Measurements from ENCODE around the gene C19orf33. TPM values are rescaled to one million over a fixed set of nuclear protein-coding genes. Genes with fewer than 3 reads are reported as not detected.

The C19orf33 gene
- total RNA-seq, 6 donors from 2014 or later = 65.0 to 251 (median 144) TPM

DNA sequence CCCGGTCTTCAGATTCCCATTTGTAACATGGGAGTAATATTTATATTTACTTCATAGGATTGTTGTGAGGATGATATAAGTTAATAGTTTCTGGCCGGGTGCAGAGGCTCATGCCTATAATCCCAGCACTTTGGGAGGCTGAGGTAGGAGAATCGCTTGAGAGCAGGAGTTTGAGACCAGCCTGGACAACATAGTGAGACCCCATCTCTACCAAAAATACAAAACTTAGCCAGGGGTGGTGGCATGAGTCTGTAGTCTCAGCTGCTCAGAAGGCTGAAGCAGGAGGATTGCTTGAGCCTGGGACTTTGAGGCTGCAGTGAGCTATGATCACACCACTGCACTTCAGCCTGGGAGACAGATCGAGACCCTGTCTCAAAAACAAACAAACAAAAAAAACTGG is 42.8 kb downstream of the C19orf33 start:
- Histone ChIP-seq H3K27me3 (no peaks in the 10 kb centered on the region), H3K36me3 (no peaks in the 10 kb centered on the region), H3K9me3 (no peaks in the 10 kb centered on the region), H3K4me3 (no peak overlapping the region), H3K4me1 (no peaks in the 10 kb centered on the region), H3K27ac (no peak overlapping the region)
- ATAC-seq (ENCODE audit: low FRiP score in 2 of 2) = no peak
- 82% methylated on average over 4 of the region's 4 CpGs for WGBS, 2 donors
- DNase-seq = no peak
- TF ChIP-seq CTCF (IDR thresholded peaks at IDR 0.05) (no peak), POLR2A (IDR thresholded peaks at IDR 0.05) (no peak), EP300 (IDR thresholded peaks at IDR 0.05) (no peak), POLR2AphosphoS5 (IDR thresholded peaks at IDR 0.05) (no peak)

DNA sequence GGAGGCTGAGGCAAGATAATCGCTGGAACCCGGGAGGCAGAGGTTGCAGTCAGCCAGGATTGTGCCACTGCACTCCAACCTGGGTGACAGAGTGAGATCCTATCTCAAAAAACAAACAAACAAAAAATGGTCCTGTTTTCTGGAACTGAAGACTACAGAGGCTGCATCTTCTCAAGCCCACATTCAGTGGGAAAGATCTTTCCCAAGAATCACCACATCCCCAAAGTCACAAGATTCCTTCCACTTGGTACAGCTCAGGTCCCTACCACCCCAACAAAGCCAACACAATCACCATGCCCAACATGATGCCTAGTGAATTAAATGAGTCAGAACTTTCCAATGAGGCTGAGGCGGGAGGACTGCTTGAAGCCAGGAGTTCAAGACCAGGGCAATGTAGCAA is 46.8 kb downstream of the C19orf33 start:
- Histone ChIP-seq H3K4me3 (no peak overlapping the region), H3K9me3 (no peaks in the 10 kb centered on the region), H3K27ac (no peak overlapping the region), H3K4me1 (no peaks in the 10 kb centered on the region), H3K27me3 (peaks cover 0 to 5% (median 0%) of the 10 kb centered on the region in 4 donors), H3K36me3 (no peaks in the 10 kb centered on the region)
- no peak for ATAC-seq (ENCODE audit: low FRiP score in 2 of 2)
- 74 to 78% methylated on average over 3 of the region's 3 CpGs for WGBS, 2 donors
- no peak for DNase-seq
- no peak for TF ChIP-seq CTCF (IDR thresholded peaks at IDR 0.05)
- TF ChIP-seq EP300 (IDR thresholded peaks at IDR 0.05) = no peak
- TF ChIP-seq POLR2AphosphoS5 (IDR thresholded peaks at IDR 0.05) = no peak
- TF ChIP-seq POLR2A (IDR thresholded peaks at IDR 0.05) = no peak

DNA sequence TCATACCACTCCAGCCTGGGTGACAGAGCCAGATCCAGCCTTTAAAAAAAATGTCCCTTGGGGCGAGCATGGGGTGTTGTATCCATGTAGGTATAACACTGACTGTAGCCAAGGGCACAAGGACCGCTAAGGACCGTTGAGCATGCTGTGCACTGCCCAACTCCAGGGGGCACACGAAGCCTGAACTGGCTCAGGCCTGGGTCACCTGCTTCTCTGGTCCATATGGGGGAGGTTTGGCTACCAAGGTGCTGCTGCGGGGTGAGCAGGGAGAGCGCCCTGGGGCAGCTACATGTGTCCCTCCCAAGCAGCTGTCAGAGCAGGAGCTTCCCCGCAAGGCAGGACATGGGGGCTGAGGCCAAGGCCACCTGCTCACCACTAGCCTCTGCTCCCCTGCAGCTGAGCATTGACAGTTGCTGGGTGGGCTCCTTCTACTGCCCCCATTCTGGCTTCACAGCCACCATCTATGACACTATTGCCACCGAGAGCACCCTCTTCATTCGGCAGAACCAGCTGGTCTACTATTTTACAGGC is 47.9 kb downstream of the C19orf33 start:
- Histone ChIP-seq H3K9me3 (no peaks in the 10 kb centered on the region), H3K27me3 (peaks cover 0 to 5% (median 0%) of the 10 kb centered on the region in 4 donors), H3K4me1 (no peaks in the 10 kb centered on the region), H3K27ac (no peak overlapping the region), H3K36me3 (no peaks in the 10 kb centered on the region), H3K4me3 (no peak overlapping the region)
- TF ChIP-seq CTCF (IDR thresholded peaks at IDR 0.05) (no peak), POLR2A (IDR thresholded peaks at IDR 0.05) (no peak), EP300 (IDR thresholded peaks at IDR 0.05) (no peak), POLR2AphosphoS5 (IDR thresholded peaks at IDR 0.05) (no peak)
- ATAC-seq (ENCODE audit: low FRiP score in 2 of 2) (no peak), DNase-seq (no peak)
- WGBS, 2 donors = 82 to 85% methylated on average over 3 to 4 of the region's 9 CpGs

- Histone ChIP-seq H3K27me3 (peaks cover 0 to 5% (median 0%) of the 10 kb centered on the region in 4 donors), H3K4me1 (no peaks in the 10 kb centered on the region), H3K27ac (no peak overlapping the region), H3K9me3 (no peaks in the 10 kb centered on the region), H3K36me3 (no peaks in the 10 kb centered on the region), H3K4me3 (no peak overlapping the region)
- WGBS, 2 donors = 71 to 85% methylated on average over 7 to 8 of the region's 8 CpGs
- TF ChIP-seq POLR2A (IDR thresholded peaks at IDR 0.05) = no peak
- no peak for TF ChIP-seq POLR2AphosphoS5 (IDR thresholded peaks at IDR 0.05)
- TF ChIP-seq EP300 (IDR thresholded peaks at IDR 0.05) = no peak
- no peak for TF ChIP-seq CTCF (IDR thresholded peaks at IDR 0.05)
- DNase-seq = no peak
- no peak for ATAC-seq (ENCODE audit: low FRiP score in 2 of 2)
These were observed 48.6 kb downstream of the C19orf33 start for GRCh38 chr19:38352611-38353010.

Small RNAs within 50 kb of the gene (small RNA-seq; reads per million reads assigned to genes)
- gene RF00019 = 0 reads per million in 4 donors

Other genes with a start within 250 kb of the C19orf33 start
- under 1 TPM in 2 of 6 donors, not detected in 4; 0.40 to 0.46 TPM for gene DPF1, start 80.0 kb upstream of the C19orf33 start, total RNA-seq
- 100 to 1,000 TPM in 3 of 6 donors, 10 to 100 TPM in 3; 71.2 to 236 (median 96.2) TPM for gene PPP1R14A, start 47.9 kb upstream of the C19orf33 start, total RNA-seq
- gene SPINT2, start 39.7 kb upstream of the C19orf33 start, total RNA-seq = 100 to 1,000 TPM; 192 to 583 (median 317) TPM
- gene YIF1B, start 11.7 kb downstream of the C19orf33 start, total RNA-seq = 10 to 100 TPM; 15.3 to 45.8 (median 29.8) TPM
- 10 to 100 TPM in 4 of 6 donors, 1 to 10 TPM in 2; 6.8 to 22.0 (median 12.0) TPM for gene KCNK6, start 15.6 kb downstream of the C19orf33 start, total RNA-seq
- 10 to 100 TPM in 3 of 6 donors, 1 to 10 TPM in 3; 4.4 to 48.2 (median 10.5) TPM for gene CATSPERG, start 31.6 kb downstream of the C19orf33 start, total RNA-seq
- gene PSMD8, start 70.3 kb downstream of the C19orf33 start, total RNA-seq = 100 to 1,000 TPM in 4 of 6 donors, 10 to 100 TPM in 2; 66.0 to 213 (median 121) TPM
- 1 to 10 TPM in 3 of 6 donors, under 1 TPM in 3; 0.44 to 8.4 (median 0.95) TPM for gene GGN, start 83.8 kb downstream of the C19orf33 start, total RNA-seq
- gene SPRED3, start 84.4 kb downstream of the C19orf33 start, total RNA-seq = 1 to 10 TPM in 3 of 6 donors, under 1 TPM in 3; 0.11 to 2.1 (median 0.85) TPM
- gene FAM98C, start 98.8 kb downstream of the C19orf33 start, total RNA-seq = 10 to 100 TPM; 16.0 to 75.4 (median 24.2) TPM
- 10 to 100 TPM in 4 of 6 donors, 1 to 10 TPM in 2; 4.4 to 17.5 (median 12.6) TPM for gene RASGRP4, start 122.0 kb downstream of the C19orf33 start, total RNA-seq
- gene RYR1, start 129.4 kb downstream of the C19orf33 start, total RNA-seq = 10 to 100 TPM in 1 of 6 donors, 1 to 10 TPM in 5; 1.1 to 22.0 (median 5.5) TPM